Measurements from ENCODE around the gene JAGN1.
"Not testable (repeated sequence)": the region's sequence is repeated elsewhere in the genome, so short reads cannot be mapped to it uniquely, and the experiment has no call there.

JAGN1 gene

GRCh38 chr3:9918261-9919038, 28.0 kb downstream of the JAGN1 start:
- no peak for DNase-seq

- DNase-seq = no peak
Measured at GRCh38 chr3:9928158-9928557, 37.7 kb downstream of the JAGN1 start.

GRCh38 chr3:9930804-9931418, 40.5 kb downstream of the JAGN1 start:
- no peak for DNase-seq

- DNase-seq = no peak
Measured at GRCh38 chr3:9932535-9932842, 42.1 kb downstream of the JAGN1 start.

GRCh38 chr3:9932843-9933560, 42.6 kb downstream of the JAGN1 start:
- DNase-seq = peak; percentile 92

- DNase-seq = peak; percentile 98
Measured at GRCh38 chr3:9933561-9934234, 43.3 kb downstream of the JAGN1 start, which contains the start of gene CRELD1. Gene CRELD1, plus strand, starts transcription at chr3:9933834. Its CDS starts 605 bp downstream, at chr3:9934439.

- peak; percentile 42 for DNase-seq
Measured at GRCh38 chr3:9934235-9934621, 43.8 kb downstream of the JAGN1 start.

- no peak for DNase-seq
Measured at GRCh38 chr3:9934993-9935392, 44.6 kb downstream of the JAGN1 start.

- no peak for DNase-seq
Measured at GRCh38 chr3:9935966-9936510, 45.6 kb downstream of the JAGN1 start.

GRCh38 chr3:9937486-9938238, 47.3 kb downstream of the JAGN1 start:
- DNase-seq = no peak

GRCh38 chr3:9938966-9939365, 48.6 kb downstream of the JAGN1 start:
- no peak for DNase-seq

- not testable (repeated sequence) for DNase-seq
Measured at GRCh38 chr3:9939906-9940305, 49.5 kb downstream of the JAGN1 start.

- DNase-seq = no peak
Measured at GRCh38 chr3:9940746-9941145, 50.3 kb downstream of the JAGN1 start.

GRCh38 chr3:9942164-9942563, 51.8 kb downstream of the JAGN1 start:
- no peak for DNase-seq

GRCh38 chr3:9942934-9943690, 52.7 kb downstream of the JAGN1 start:
- no peak for DNase-seq
